Renal cortical epithelial cell (primary cell): ENCODE measurements around the gene APOC1. TPM values are rescaled to one million over a fixed set of nuclear protein-coding genes. Genes with fewer than 3 reads are reported as not detected.
A peak's percentile ranks its signal among the peaks of the same experiment; 100 is the strongest.
"Not testable (repeated sequence)": the region's sequence is repeated elsewhere in the genome, so short reads cannot be mapped to it uniquely, and the experiment has no call there.

Source experiments
- DNase-seq: peaks from one replicate; pipeline ENCODE4 v3.0.0-alpha.2; 2011; ENCODE audit warnings: low read depth
- total RNA-seq: library from RNA; depleted of rRNA; stranded (reverse); fragments of >200 nt; gene quantifications from 2 replicates; pipeline ENCODE4 v1.2.3, GENCODE V29; 2014

Gene APOC1
- total RNA-seq, 1 donor from 2014 or later = 0.20 TPM

DNA sequence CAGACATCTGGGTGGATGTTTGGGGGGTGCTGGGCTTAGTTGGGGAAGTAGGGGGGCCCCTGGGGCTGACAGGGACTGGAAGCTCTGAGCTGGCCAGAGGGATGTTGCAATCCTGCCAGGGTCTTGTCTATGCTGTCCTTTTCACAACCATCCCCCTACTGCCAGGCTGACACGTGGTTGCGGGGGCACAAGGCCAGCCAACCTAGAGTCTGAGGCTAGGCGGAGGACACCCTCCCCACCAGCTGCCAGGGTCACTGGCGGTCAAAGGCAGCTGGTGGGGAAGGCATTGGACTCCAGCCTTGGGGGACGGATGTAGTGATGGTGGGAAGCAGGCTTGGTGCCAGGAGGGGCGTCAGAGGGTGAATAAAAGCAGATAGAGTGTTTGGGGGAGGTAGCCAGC, 1.6 kb upstream of the APOC1 start:
- peak; percentile 13 for DNase-seq

DNA sequence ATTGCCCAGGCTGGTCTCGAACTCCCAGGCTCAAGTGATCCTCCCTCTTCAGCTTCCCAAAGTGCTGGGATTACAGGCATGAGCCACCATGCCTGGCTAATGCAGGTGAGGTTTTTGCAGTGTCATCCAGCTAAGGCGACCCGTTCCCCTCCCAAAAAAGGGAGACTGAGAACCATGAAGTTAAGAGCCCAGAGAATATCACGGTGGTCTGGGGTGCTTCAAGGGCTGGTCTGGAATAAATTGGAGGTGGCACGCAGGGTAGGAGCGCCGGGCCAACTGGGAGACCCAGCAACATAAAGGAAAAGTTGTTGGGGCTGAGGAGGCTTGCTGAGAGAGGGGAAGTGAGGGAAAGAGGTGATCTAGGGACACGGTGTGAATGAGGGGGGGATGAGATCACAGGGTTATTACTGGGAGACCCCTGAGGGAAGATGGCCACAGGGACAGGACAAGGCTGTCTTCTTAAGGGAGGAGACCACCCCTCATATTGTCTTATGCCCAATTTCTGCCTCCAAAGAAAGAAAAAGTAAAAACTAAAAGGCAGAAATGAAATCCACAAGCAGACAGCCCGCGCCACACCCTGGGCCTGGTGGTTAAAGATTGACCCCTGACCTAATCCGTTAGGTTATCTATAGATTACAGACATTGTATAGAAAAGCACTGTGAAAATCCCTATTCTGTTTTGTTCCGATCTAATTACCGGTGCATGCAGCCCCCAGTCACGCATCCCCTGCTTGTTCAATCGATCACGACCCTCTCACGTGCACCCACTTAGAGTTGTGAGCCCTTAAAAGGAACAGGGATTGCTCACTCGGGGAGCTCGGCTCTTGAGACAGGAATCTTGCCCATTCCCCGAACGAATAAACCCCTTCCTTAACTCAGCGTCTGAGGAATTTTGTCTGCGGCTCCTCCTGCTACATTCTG, 636 bp upstream of the APOC1 start:
- not testable (repeated sequence) for DNase-seq

DNA sequence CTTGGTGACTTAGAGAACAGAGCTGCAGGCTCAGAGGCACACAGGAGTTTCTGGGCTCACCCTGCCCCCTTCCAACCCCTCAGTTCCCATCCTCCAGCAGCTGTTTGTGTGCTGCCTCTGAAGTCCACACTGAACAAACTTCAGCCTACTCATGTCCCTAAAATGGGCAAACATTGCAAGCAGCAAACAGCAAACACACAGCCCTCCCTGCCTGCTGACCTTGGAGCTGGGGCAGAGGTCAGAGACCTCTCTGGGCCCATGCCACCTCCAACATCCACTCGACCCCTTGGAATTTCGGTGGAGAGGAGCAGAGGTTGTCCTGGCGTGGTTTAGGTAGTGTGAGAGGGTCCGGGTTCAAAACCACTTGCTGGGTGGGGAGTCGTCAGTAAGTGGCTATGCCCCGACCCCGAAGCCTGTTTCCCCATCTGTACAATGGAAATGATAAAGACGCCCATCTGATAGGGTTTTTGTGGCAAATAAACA, 9.9 kb downstream of the APOC1 start:
- no peak for DNase-seq

GRCh38 chr19:44925114-44925891, 10.9 kb downstream of the APOC1 start:
- peak; percentile 65 for DNase-seq

DNA sequence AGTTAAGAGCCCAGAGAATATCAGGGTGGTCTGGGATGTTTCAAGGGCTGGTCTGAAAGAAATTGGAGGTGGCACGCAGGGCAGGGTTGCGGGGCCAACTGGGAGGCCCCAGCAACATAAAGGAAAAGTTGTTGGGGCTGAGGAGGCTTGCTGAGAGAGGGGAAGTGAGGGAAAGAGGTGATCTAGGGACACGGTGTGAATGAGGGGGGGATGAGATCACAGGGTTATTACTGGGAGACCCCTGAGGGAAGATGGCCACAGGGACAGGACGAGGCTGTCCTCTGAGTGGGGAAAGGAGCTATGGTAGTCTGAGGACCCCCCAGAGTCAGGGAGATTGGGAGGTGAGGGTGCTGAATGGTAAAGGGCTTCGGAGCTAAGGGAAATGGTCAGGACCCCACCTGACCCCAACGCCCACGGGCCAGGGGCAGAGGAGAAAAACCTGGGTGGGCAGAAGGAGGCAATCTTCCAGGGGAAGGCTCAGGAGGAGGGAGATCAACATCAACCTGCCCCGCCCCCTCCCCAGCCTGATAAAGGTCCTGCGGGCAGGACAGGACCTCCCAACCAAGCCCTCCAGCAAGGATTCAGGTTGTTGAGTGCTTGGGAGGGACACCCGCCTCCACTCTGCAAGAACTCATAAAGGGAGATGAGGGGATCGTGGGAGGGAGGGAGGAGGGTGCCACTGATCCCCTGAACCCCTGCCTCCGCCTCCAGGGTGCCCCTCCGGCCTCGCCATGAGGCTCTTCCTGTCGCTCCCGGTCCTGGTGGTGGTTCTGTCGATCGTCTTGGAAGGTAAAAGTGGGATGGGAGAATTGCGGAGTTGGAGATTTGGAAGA, 12.1 kb downstream of the APOC1 start:
- DNase-seq = not testable (repeated sequence)

- peak; percentile 57 for DNase-seq
Observed at GRCh38 chr19:44927746-44928145, 13.3 kb downstream of the APOC1 start.

GRCh38 chr19:44930088-44930487, 15.7 kb downstream of the APOC1 start:
- DNase-seq = no peak

DNA sequence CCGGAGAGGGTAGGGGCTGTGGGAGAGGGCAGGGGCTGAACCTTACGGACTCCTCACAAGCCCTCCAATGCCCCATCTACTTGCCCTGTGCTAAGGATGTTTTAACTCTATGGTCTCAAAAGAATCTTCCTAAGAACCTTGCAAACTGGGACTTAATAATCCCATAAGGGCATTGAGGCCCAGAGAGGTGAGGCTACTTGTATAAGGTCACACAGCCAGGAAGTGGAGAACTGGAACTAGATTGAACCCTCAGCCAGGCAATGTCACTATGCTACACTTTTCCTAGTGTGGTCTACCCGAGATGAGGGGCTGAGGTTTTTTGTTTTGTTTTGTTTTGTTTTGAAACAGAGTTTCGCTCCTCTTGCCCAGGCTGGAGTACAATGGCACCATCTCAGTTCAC, 17.1 kb downstream of the APOC1 start:
- DNase-seq = no peak

DNA sequence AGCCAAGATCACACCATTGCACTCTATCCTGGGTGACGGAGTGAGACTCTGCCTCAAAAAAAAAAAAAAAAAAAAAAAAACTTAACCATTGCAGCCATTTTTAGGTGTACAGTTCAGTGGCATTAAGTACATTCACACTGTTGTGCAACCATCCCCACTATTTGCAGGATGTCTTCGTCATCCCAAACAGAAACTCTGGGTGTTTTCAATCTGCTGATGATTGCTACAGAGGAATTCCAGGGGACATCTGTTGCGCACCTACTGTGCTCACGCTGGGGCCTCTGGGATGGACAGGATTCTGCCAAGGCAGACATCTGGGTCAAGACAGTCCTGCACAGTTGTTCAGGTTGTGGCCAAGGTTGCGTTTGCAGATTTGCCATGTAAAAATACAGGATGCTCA, 25.3 kb downstream of the APOC1 start:
- DNase-seq = no peak

GRCh38 chr19:44942067-44942571, 27.7 kb downstream of the APOC1 start, which contains the start of gene APOC4:
TSS of gene APOC4 (plus strand) at chr19:44942237. CDS start at chr19:44942278, 41 bp downstream.
- no peak for DNase-seq

DNA sequence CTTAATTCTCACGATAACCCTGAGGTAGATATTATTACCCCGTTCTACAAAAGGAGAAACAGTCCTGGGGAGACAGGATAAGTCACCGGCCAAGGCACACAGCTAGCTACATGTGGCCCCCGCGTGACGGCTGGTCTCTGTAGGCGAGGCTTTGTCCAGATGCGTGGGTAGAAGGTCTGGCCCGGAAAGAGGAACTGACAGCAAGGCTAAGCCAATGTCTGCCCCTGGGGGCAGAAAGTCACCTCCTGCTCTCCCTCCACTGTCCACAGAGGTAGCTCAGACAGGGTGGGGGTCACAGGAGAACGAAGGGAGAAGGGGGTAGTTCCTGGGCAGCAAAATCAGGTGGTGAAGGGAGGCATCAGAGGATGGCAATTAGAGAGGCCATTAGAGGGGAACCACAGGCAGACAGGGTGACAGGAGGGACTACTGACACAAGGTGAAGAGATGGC, 29.4 kb downstream of the APOC1 start:
- no peak for DNase-seq

GRCh38 chr19:44947041-44947581, 32.7 kb downstream of the APOC1 start:
- no peak for DNase-seq

- DNase-seq = no peak
Observed at GRCh38 chr19:44948237-44948636, 33.8 kb downstream of the APOC1 start.

DNA sequence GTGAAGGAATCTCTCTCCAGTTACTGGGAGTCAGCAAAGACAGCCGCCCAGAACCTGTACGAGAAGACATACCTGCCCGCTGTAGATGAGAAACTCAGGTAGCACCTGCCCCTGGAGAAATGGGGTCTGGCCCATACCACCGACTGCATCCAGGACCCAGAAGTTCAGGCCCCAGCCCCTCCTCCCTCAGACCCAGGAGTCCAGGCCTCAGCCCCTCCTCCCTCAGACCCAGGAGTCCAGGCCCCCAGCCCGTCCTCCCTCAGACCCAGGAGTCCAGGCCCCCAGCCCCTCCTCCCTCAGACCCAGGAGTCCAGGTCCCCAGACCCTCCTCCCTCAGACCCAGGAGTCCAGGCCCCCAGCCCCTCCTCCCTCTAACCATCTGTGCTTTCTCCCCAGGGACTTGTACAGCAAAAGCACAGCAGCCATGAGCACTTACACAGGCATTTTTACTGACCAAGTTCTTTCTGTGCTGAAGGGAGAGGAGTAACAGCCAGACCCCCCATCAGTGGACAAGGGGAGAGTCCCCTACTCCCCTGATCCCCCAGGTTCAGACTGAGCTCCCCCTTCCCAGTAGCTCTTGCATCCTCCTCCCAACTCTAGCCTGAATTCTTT, 34.5 kb downstream of the APOC1 start:
- no peak for DNase-seq

GRCh38 chr19:44949550-44949949, 35.1 kb downstream of the APOC1 start:
- DNase-seq = no peak

- DNase-seq = peak; percentile 71
Observed at GRCh38 chr19:44951179-44952159, 37.1 kb downstream of the APOC1 start.

- no peak for DNase-seq
Observed at GRCh38 chr19:44954278-44954648, 39.9 kb downstream of the APOC1 start.

GRCh38 chr19:44954649-44955504, 40.5 kb downstream of the APOC1 start, which contains the start of gene CLPTM1:
TSS of gene CLPTM1 (plus strand) at chr19:44955380. CDS start at chr19:44955396, 16 bp downstream.
- peak; percentile 89 for DNase-seq
